ENCODE data around the gene DPF1.
A peak's percentile ranks its signal among the peaks of the same experiment; 100 is the strongest.

The DPF1 gene

DNA sequence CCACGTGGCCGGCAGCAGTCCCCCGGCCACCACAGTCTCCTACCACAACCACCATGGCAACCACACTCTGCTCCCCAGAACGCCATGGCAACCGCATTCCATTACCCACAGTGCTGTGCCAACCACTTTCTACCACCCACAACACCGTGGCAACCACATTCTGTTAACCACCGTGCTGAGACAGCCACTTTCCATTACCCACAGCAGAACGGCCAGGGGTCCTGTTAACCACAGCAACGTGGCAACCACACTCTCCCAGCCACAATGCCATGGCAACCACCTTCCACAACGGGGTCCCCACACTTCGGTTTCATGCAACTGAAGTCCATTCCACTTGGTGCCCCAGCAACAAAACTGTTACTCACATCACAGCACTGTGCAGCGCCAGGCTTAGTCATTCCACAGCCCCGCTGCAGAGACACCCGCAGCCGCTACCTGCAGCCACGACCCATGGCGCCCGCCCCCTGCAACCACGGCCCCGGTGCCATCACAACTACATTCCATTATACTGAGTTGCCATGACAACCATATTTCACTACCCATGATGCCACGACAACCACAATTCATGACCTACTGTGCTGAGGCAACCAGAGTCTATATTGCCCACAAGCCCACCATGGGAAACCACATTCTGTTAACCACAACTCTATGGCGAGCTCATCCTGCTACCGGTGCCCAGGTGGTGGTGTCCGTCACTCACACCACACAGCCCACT, 10.0 kb downstream of the DPF1 start:
- peak; percentile 44 to 90 for DNase-seq (ENCODE audit: low spot score in 2 of 2)

DNA sequence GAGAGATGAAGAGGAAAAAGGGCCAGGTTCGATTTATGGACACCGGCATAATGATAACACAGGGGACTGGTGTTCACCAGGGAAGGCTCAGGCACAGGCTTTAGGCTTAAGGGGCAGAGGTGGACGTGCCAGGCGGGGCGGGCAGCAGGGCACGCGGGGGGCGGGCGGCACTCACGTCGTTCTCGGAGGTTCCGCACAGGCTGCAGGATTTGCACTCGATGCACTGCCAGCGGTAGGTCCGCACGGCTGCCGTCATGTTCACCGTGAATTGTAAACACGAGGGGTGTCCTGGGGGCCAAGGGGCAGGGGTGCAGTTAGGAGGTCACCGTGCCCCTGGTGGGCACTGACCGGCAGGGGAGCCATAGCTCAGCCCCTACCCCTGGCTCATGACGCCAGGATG, 10.6 kb downstream of the DPF1 start:
- H3K4me3 Mint-ChIP-seq, result peak overlapping the region; percentile 42

More for the DNA sequence above, 10.0 kb downstream of the DPF1 start:
- peak overlapping the region; percentile 96 for H3K27ac Mint-ChIP-seq
- H3K4me3 Mint-ChIP-seq, result peak overlapping the region; percentile 42
- H3K9me3 Mint-ChIP-seq, result no peaks in the 10 kb centered on the region
- H3K4me1 Mint-ChIP-seq, result peaks cover 34% of the 10 kb centered on the region
- H3K36me3 Mint-ChIP-seq, result peaks cover 31% of the 10 kb centered on the region
- ATAC-seq, result peak; percentile 95

GRCh38 chr19:38211766-38212165, 12.3 kb downstream of the DPF1 start:
- Mint-ChIP-seq H3K4me3 (no peak overlapping the region), H3K27ac (no peak overlapping the region), H3K36me3 (peaks cover 31% of the 10 kb centered on the region), H3K9me3 (no peaks in the 10 kb centered on the region), H3K4me1 (peaks cover 34% of the 10 kb centered on the region)
- no peak for DNase-seq (ENCODE audit: low spot score in 2 of 2)
- ATAC-seq, result no peak

More for the DNA sequence above, 10.6 kb downstream of the DPF1 start:
- DNase-seq (ENCODE audit: low spot score in 2 of 2) (no peak), ATAC-seq (no peak)
- Mint-ChIP-seq H3K9me3 (no peaks in the 10 kb centered on the region), H3K36me3 (peaks cover 31% of the 10 kb centered on the region), H3K27ac (peak overlapping the region; percentile 96), H3K4me1 (peaks cover 34% of the 10 kb centered on the region)

DNA sequence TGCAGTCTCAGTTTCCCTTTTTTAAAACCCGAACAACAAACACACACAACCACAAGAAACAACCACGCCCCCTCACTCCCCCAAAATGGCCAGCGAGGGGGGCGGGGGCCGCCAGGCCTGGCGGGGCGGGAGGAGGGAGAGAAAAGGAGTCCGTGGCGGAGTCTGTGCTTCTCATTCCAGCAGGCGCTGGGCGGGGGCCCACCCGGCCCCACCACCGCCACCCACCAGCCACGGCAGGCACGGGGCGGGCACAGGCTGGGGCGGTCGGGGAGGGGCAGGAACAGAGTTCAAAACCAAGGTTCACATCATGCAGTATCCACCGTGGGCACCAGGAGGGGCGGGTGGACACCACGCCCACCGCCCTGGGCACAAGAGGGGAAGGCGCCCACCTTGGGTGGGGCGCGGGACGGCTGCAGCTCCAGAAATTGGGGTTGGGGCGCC, 12.9 kb downstream of the DPF1 start:
- no peaks in the 10 kb centered on the region for H3K9me3 Mint-ChIP-seq
- no peak overlapping the region for H3K4me3 Mint-ChIP-seq
- ATAC-seq (no peak), DNase-seq (ENCODE audit: low spot score in 2 of 2) (no peak)
- H3K4me1 Mint-ChIP-seq, result peaks cover 34% of the 10 kb centered on the region
- peaks cover 31% of the 10 kb centered on the region for H3K36me3 Mint-ChIP-seq
- no peak overlapping the region for H3K27ac Mint-ChIP-seq

DNA sequence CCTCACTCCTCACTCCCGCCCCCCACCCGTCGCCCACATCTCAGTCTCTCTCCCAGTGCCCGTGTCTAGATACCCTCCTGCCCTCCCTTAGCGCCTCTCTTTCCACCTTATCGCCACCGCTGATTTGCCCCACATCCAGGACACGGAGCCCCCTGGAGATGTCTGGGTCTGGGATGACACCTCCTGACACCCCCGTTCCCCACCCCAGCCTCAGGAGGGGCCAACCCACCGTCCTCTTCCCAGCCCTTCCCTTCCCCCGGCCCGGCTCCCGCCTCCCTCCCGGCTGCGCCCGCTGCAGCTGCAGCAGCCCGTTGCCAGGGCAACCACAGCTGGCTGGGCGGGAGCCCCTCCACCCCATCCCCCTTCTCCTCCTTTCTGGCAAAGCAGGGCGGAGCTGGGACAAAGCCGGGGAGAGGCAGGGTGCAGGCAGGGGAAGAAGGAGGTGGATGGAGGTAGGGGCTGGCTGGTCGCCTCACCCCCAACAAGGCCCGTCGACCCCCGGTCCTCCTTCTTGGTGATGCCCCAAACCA, 13.5 kb downstream of the DPF1 start:
- Mint-ChIP-seq H3K4me3 (no peak overlapping the region), H3K9me3 (no peaks in the 10 kb centered on the region), H3K36me3 (peaks cover 25% of the 10 kb centered on the region), H3K27ac (no peak overlapping the region), H3K4me1 (peaks cover 34% of the 10 kb centered on the region)
- ATAC-seq, result no peak
- no peak for DNase-seq (ENCODE audit: low spot score in 2 of 2)

- peak overlapping the region; percentile 33 for H3K27ac Mint-ChIP-seq
- DNase-seq (ENCODE audit: low spot score in 2 of 2) (no peak), ATAC-seq (no peak)
- peaks cover 34% of the 10 kb centered on the region for H3K4me1 Mint-ChIP-seq
- H3K9me3 Mint-ChIP-seq, result no peaks in the 10 kb centered on the region
- no peak overlapping the region for H3K4me3 Mint-ChIP-seq
- H3K36me3 Mint-ChIP-seq, result peaks cover 25% of the 10 kb centered on the region
Observed at GRCh38 chr19:38209671-38210457, 14.2 kb downstream of the DPF1 start.

DNA sequence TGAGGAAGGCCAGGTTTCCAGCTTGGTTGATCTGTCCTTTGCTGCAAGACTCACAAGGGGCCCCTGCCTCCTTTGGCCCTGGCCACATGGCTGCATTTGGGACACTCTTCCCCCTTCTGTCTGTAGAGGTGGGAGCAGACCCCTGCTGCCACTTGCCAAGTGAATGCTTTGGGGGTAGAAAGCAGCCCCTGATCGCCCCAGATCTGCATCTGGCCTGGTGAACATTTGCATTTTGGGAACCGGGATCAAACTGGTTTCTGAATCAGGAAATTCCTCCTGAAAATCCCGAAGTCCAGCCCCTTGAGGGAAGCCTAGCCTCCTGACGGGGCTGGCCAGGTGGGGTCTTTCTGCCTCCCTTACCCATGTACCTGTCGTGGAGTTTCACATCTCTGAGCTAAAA, 14.9 kb downstream of the DPF1 start:
- no peak overlapping the region for H3K27ac Mint-ChIP-seq
- ATAC-seq, result no peak
- H3K4me1 Mint-ChIP-seq, result peaks cover 28% of the 10 kb centered on the region
- no peak overlapping the region for H3K4me3 Mint-ChIP-seq
- peaks cover 28% of the 10 kb centered on the region for H3K36me3 Mint-ChIP-seq
- DNase-seq (ENCODE audit: low spot score in 2 of 2), result no peak
- H3K9me3 Mint-ChIP-seq, result no peaks in the 10 kb centered on the region

DNA sequence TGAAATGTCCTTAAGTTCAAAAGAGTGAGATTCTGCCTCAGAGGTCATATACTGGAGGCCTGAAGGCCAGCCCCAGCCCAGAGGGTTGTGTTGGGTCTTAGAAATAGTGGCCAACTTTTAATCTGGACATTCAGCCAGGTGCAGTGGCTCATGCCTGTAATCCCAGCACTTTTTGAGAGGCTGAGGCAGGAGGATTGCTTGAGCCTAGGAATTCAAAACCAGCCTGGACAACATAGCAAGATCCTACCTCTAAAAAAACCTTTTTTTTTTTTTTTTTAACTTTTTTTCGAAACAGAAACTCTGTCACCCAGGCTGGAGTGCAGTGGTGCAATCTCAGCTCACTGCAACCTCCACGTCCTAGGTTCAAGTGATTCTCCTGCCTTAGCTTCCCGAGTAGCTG, 15.5 kb downstream of the DPF1 start:
- no peak for DNase-seq (ENCODE audit: low spot score in 2 of 2)
- Mint-ChIP-seq H3K27ac (no peak overlapping the region), H3K4me3 (no peak overlapping the region), H3K4me1 (peaks cover 23% of the 10 kb centered on the region), H3K9me3 (no peaks in the 10 kb centered on the region), H3K36me3 (peaks cover 23% of the 10 kb centered on the region)
- no peak for ATAC-seq

DNA sequence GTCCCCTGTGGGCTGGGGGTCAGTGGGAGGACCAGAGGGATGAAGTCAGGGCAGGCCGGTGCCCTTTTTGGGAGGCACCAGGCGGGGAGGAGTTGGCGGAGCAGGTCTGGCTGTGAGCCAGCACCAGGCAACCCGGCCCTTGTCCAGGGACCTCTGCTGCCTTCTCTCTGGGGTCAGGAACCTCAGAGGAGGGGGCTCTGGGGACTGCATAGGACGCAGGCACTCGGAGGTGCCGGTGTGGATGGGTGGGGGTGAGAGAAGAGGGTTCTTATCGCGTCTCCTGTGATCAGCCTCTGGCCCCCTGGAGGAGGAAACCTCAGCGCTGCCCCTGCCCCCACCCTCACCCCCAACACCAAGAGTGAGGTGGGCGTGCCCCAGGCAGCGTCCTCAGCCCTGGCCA, 16.5 kb downstream of the DPF1 start:
- no peak for DNase-seq (ENCODE audit: low spot score in 2 of 2)
- H3K4me1 Mint-ChIP-seq, result peaks cover 17% of the 10 kb centered on the region
- ATAC-seq, result no peak
- peaks cover 21% of the 10 kb centered on the region for H3K36me3 Mint-ChIP-seq
- H3K4me3 Mint-ChIP-seq, result no peak overlapping the region
- no peaks in the 10 kb centered on the region for H3K9me3 Mint-ChIP-seq
- H3K27ac Mint-ChIP-seq, result no peak overlapping the region

- Mint-ChIP-seq H3K4me3 (no peak overlapping the region), H3K9me3 (no peaks in the 10 kb centered on the region), H3K4me1 (peaks cover 17% of the 10 kb centered on the region), H3K27ac (no peak overlapping the region), H3K36me3 (peaks cover 22% of the 10 kb centered on the region)
- no peak for ATAC-seq
- no peak for DNase-seq (ENCODE audit: low spot score in 2 of 2)
Observed at GRCh38 chr19:38206928-38207327, 17.1 kb downstream of the DPF1 start.

GRCh38 chr19:38206006-38206745, 17.8 kb downstream of the DPF1 start:
- Mint-ChIP-seq H3K36me3 (peaks cover 22% of the 10 kb centered on the region), H3K9me3 (no peaks in the 10 kb centered on the region), H3K4me3 (no peak overlapping the region), H3K27ac (no peak overlapping the region), H3K4me1 (peaks cover 17% of the 10 kb centered on the region)
- no peak for ATAC-seq
- DNase-seq (ENCODE audit: low spot score in 2 of 2), result no peak

GRCh38 chr19:38204728-38205127, 19.3 kb downstream of the DPF1 start:
- no peak for DNase-seq (ENCODE audit: low spot score in 2 of 2)
- H3K27ac Mint-ChIP-seq, result no peak overlapping the region
- no peak overlapping the region for H3K4me3 Mint-ChIP-seq
- H3K9me3 Mint-ChIP-seq, result no peaks in the 10 kb centered on the region
- H3K4me1 Mint-ChIP-seq, result peaks cover 3% of the 10 kb centered on the region
- ATAC-seq, result no peak
- peaks cover 15% of the 10 kb centered on the region for H3K36me3 Mint-ChIP-seq

DNA sequence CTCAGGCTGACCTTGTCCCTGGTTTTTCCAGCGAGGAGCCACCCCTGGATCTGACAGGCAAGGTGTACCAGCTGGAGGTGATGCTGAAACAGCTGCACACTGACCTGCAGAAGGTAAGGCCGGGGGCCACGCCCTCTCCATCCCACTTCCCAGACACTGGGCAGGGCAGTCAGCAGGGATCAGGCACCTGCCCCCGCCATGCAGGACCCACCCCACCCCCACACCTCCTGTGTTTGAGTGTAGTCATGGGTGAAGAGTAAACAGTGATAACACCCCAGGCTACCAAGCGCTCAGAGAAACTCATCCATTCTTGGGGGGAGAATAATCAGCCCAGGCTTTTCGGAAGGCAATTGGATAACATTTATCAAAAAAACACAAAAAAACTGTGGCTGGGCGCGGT, 19.9 kb downstream of the DPF1 start:
- Mint-ChIP-seq H3K4me1 (no peaks in the 10 kb centered on the region), H3K36me3 (peaks cover 13% of the 10 kb centered on the region), H3K27ac (no peak overlapping the region), H3K9me3 (no peaks in the 10 kb centered on the region), H3K4me3 (no peak overlapping the region)
- no peak for DNase-seq (ENCODE audit: low spot score in 2 of 2)
- no peak for ATAC-seq

- Mint-ChIP-seq H3K9me3 (no peaks in the 10 kb centered on the region), H3K4me1 (no peaks in the 10 kb centered on the region), H3K4me3 (no peak overlapping the region), H3K27ac (no peak overlapping the region), H3K36me3 (peaks cover 13% of the 10 kb centered on the region)
- DNase-seq (ENCODE audit: low spot score in 2 of 2) (no peak), ATAC-seq (no peak)
Observed at GRCh38 chr19:38203197-38203596, 20.8 kb downstream of the DPF1 start.

- H3K9me3 Mint-ChIP-seq, result no peaks in the 10 kb centered on the region
- ATAC-seq, result no peak
- no peaks in the 10 kb centered on the region for H3K4me1 Mint-ChIP-seq
- H3K36me3 Mint-ChIP-seq, result peaks cover 13% of the 10 kb centered on the region
- no peak for DNase-seq (ENCODE audit: low spot score in 2 of 2)
- H3K27ac Mint-ChIP-seq, result no peak overlapping the region
- no peak overlapping the region for H3K4me3 Mint-ChIP-seq
Observed at GRCh38 chr19:38202504-38202903, 21.5 kb downstream of the DPF1 start.

All from stimulated activated effector memory CD8-positive, alpha-beta T cell treated with anti-CD3 and anti-CD28 coated beads, Interleukin-12 subunit alpha, Interleukin-12 subunit beta, amount 100 ng/mL, for 72 hours (primary cell).